Bone marrow (tissue), 2 donors: ENCODE data around the gene PEPD.

Experiments
- DNase-seq, 2 donors: peaks; one replicate each; lab custom pipeline; 2025; lab: John Stamatoyannopoulos, UW

Gene PEPD

GRCh38 chr19:33545217-33545981 is 23.8 kb upstream of the PEPD start:
- DNase-seq = no peak

GRCh38 chr19:33535226-33535625 is 13.6 kb upstream of the PEPD start:
- DNase-seq = no peak

GRCh38 chr19:33532859-33533460 is 11.4 kb upstream of the PEPD start:
- DNase-seq = no peak

- no peak for DNase-seq
Measured at GRCh38 chr19:33530842-33531241, 9.3 kb upstream of the PEPD start.

- DNase-seq = no peak
Measured at GRCh38 chr19:33530296-33530695, 8.7 kb upstream of the PEPD start.

GRCh38 chr19:33529094-33529676 is 7.6 kb upstream of the PEPD start:
- no peak for DNase-seq

- no peak for DNase-seq
Measured at GRCh38 chr19:33528404-33528803, 6.8 kb upstream of the PEPD start.

GRCh38 chr19:33527125-33527524 is 5.5 kb upstream of the PEPD start:
- DNase-seq = no peak

GRCh38 chr19:33524024-33524664 is 2.6 kb upstream of the PEPD start:
- DNase-seq = no peak

- no peak for DNase-seq
Measured at GRCh38 chr19:33523167-33523566, 1.6 kb upstream of the PEPD start.

- no peak for DNase-seq
Measured at GRCh38 chr19:33522371-33522662, 726 bp upstream of the PEPD start.

- DNase-seq = no peak
Measured at GRCh38 chr19:33520844-33521479, 629 bp downstream of the PEPD start.

- no peak for DNase-seq
Measured at GRCh38 chr19:33520048-33520643, 1.4 kb downstream of the PEPD start.

GRCh38 chr19:33519416-33519815 is 2.2 kb downstream of the PEPD start:
- no peak for DNase-seq

- DNase-seq = no peak
Measured at GRCh38 chr19:33518541-33518940, 3.0 kb downstream of the PEPD start.

- DNase-seq = no peak
Measured at GRCh38 chr19:33517922-33518321, 3.7 kb downstream of the PEPD start.

GRCh38 chr19:33515921-33516320 is 5.7 kb downstream of the PEPD start:
- DNase-seq = no peak

- no peak for DNase-seq
Measured at GRCh38 chr19:33514885-33515551, 6.6 kb downstream of the PEPD start.

GRCh38 chr19:33513424-33513823 is 8.2 kb downstream of the PEPD start:
- DNase-seq = no peak

GRCh38 chr19:33512580-33513137 is 8.9 kb downstream of the PEPD start:
- no peak for DNase-seq

GRCh38 chr19:33512021-33512420 is 9.6 kb downstream of the PEPD start:
- no peak for DNase-seq
